GM12878 (cell line): Measurements from ENCODE around the gene CTDP1. TPM values are rescaled to one million over a fixed set of nuclear protein-coding genes. Genes with fewer than 3 reads are reported as not detected.

Source experiments
- ATAC-seq: fragments of 200-7000 bp; cut with Tn5 transposase; 3 replicates; pipeline ENCODE4 v1.9.1; 2020; ENCODE audit warnings: mild to moderate bottlenecking, moderate library complexity
- BruUV-seq: library from RNA; stranded (reverse); fragments of 400-500 nt; replicated peaks from 2 replicates; lab custom pipeline; 2021; lab: Mats Ljungman, UMichigan
- CTCF ChIA-PET: fragments of 300-600 bp; sonication (Branson Sonifier 250); formaldehyde crosslinking; extraction: SDS; loops from one replicate; lab custom pipeline; 2021; ENCODE audit warnings: inconsistent platforms; lab: Yijun Ruan, JAX
- POLR2A ChIA-PET: fragments of 350-600 bp; formaldehyde crosslinking; extraction: SDS; loops from one replicate; lab custom pipeline; 2021; ENCODE audit warnings: inconsistent platforms; lab: Charles Lee
- RAD21 ChIA-PET: fragments of 300-600 bp; sonication (Branson Sonifier 250); formaldehyde crosslinking; loops from one replicate; lab custom pipeline; 2023; ENCODE audit warnings: antibody characterized with exemption; ENCODE audit not compliant: unreplicated experiment; lab: Charles Lee
- SMC1A ChIA-PET: fragments of 300-600 bp; sonication (Branson Sonifier 250); formaldehyde crosslinking; loops from one replicate; lab custom pipeline; 2023; ENCODE audit not compliant: unreplicated experiment, uncharacterized antibody; lab: Charles Lee
- DNase-seq: peaks from one replicate; pipeline ENCODE4 v3.0.0-alpha.2; 2011; ENCODE audit warnings: low read depth, low spot score
- FAIRE-seq: peaks from 3 replicates; lab custom pipeline; 2011; peaks lifted over from hg19 to GRCh38; lab: Jason Lieb, UNC
- H2AFZ ChIP-seq: 2 replicates; pipeline ENCODE4 v1.6.0; 2011; ENCODE audit warnings: low read depth, low read length, control low read depth; ENCODE audit not compliant: control insufficient read depth
- H3K27ac ChIP-seq: 2 replicates; pipeline ENCODE4 v1.5.1; 2011; ENCODE audit warnings: control low read depth; ENCODE audit not compliant: control insufficient read depth, insufficient read depth
- H3K27me3 ChIP-seq, 2 experiments: replicated peaks in 1 of 2; 2 replicates each; pipeline versions ENCODE4 v1.6.0 to v1.6.1; 2011; ENCODE audit warnings: low read length in 1 of 2; ENCODE audit not compliant: control insufficient read depth in 2 of 2, insufficient read depth in 2 of 2
- H3K36me3 ChIP-seq, 2 experiments: 2 replicates each; pipeline ENCODE4 v1.5.1; 2011; ENCODE audit warnings: low read length in 1 of 2; ENCODE audit not compliant: control insufficient read depth in 2 of 2, insufficient read depth in 2 of 2
- H3K4me1 ChIP-seq: 2 replicates; pipeline ENCODE4 v1.6.1; 2011; ENCODE audit warnings: mild to moderate bottlenecking, low read length, moderate library complexity, mixed read lengths; ENCODE audit not compliant: control insufficient read depth, insufficient read depth
- H3K4me2 ChIP-seq: 2 replicates; pipeline ENCODE4 v1.6.0; 2011; ENCODE audit warnings: control low read depth; ENCODE audit not compliant: control insufficient read depth, insufficient read depth
- H3K4me3 ChIP-seq: fragments of 200-600 bp; sonication (generic); 2 replicates; pipeline ENCODE4 v1.5.1; 2016
- H3K79me2 ChIP-seq: 2 replicates; pipeline ENCODE4 v1.6.0; 2011; ENCODE audit warnings: low read length; ENCODE audit not compliant: control insufficient read depth, insufficient read depth
- H3K9ac ChIP-seq: 2 replicates; pipeline ENCODE4 v1.8.0; 2011; ENCODE audit warnings: low read length, control low read depth, mixed read lengths; ENCODE audit not compliant: control insufficient read depth, insufficient read depth
- H3K9me3 ChIP-seq: replicated peaks from 3 replicates; pipeline ENCODE4 v1.5.1; 2011; ENCODE audit warnings: mild to moderate bottlenecking, low read length; ENCODE audit not compliant: control insufficient read depth, insufficient read depth
- H4K20me1 ChIP-seq: 2 replicates; pipeline ENCODE4 v1.6.0; 2011; ENCODE audit not compliant: control insufficient read depth, insufficient read depth
- ATF7 ChIP-seq: fragments of 450-650 bp; IDR thresholded peaks from 2 replicates; pipeline ENCODE4 v1.6.1; 2016; ENCODE audit warnings: low read depth, mild to moderate bottlenecking
- CTCF ChIP-seq, 3 experiments: IDR thresholded peaks in 2 of 3; conservative IDR thresholded peaks in 1 of 3; 2 replicates each; pipeline ENCODE4 v1.5.1; 2011; ENCODE audit warnings: low read depth in 3 of 3, low read length in 3 of 3, mild to moderate bottlenecking in 3 of 3, control low read depth in 2 of 3, moderate library complexity in 2 of 3, inconsistent platforms in 1 of 3, mixed read lengths in 1 of 3; ENCODE audit not compliant: control insufficient read depth in 2 of 3, insufficient read depth in 1 of 3; ENCODE audit errors: extremely low read depth in 1 of 3
- GATAD2B ChIP-seq: fragments of 450-650 bp; conservative IDR thresholded peaks from 2 replicates; pipeline ENCODE4 v1.6.1; 2017; ENCODE audit warnings: low read depth, mild to moderate bottlenecking, moderate library complexity
- HCFC1 ChIP-seq: fragments of 150-350 bp; IDR thresholded peaks from 2 replicates; pipeline ENCODE4 v1.6.1; 2014; ENCODE audit warnings: low read length
- HDGF ChIP-seq: fragments of 450-650 bp; IDR thresholded peaks from 2 replicates; pipeline ENCODE4 v1.6.1; 2016; ENCODE audit warnings: antibody characterized with exemption
- HSF1 ChIP-seq: fragments of 150-350 bp; IDR thresholded peaks from 2 replicates; pipeline ENCODE4 v1.6.1; 2014; ENCODE audit warnings: mild to moderate bottlenecking, low read depth, low read length
- MEF2B ChIP-seq: fragments of 450-650 bp; IDR thresholded peaks from 2 replicates; pipeline ENCODE4 v1.6.1; 2018; ENCODE audit warnings: mild to moderate bottlenecking, moderate library complexity; ENCODE audit not compliant: partially characterized antibody, poor library complexity, severe bottlenecking
- MTA3 ChIP-seq: IDR thresholded peaks from 2 replicates; pipeline ENCODE4 v1.6.1; 2012; ENCODE audit warnings: low read length, inconsistent platforms, borderline replicate concordance
- MYC ChIP-seq: IDR thresholded peaks from 2 replicates; pipeline ENCODE4 v1.6.1; 2011; ENCODE audit warnings: mild to moderate bottlenecking, low read length, moderate library complexity, inconsistent platforms; ENCODE audit not compliant: insufficient read depth, insufficient replicate concordance, insufficient read length, severe bottlenecking
- NFXL1 ChIP-seq: fragments of 450-650 bp; IDR thresholded peaks from 2 replicates; pipeline ENCODE4 v1.6.1; 2017; ENCODE audit warnings: antibody characterized with exemption, mild to moderate bottlenecking, borderline replicate concordance
- RUNX3 ChIP-seq: IDR thresholded peaks from 2 replicates; pipeline ENCODE4 v1.6.1; 2012; ENCODE audit warnings: low read length, inconsistent platforms
- SREBF2 ChIP-seq: IDR thresholded peaks from 2 replicates; pipeline ENCODE4 v1.6.1; 2012; ENCODE audit warnings: mild to moderate bottlenecking, low read length
- STAT1 ChIP-seq: fragments of 450-650 bp; conservative IDR thresholded peaks from 2 replicates; pipeline ENCODE4 v1.6.1; 2014; ENCODE audit warnings: antibody characterized with exemption, mild to moderate bottlenecking
- TCF3 ChIP-seq: IDR thresholded peaks from 2 replicates; pipeline ENCODE4 v1.6.1; 2012; ENCODE audit warnings: low read depth, mild to moderate bottlenecking, low read length, borderline replicate concordance; ENCODE audit not compliant: insufficient read depth
- WGBS: methylation state at CpG from one replicate; pipeline ENCODE4 v1.1.6; 2016; ENCODE audit warnings: low lambda C conversion rate; ENCODE audit not compliant: insufficient replicate concordance, insufficient coverage; ENCODE audit errors: missing lambda C conversion rate; 5-methylcytosine and 5-hydroxymethylcytosine counted together
- in situ Hi-C: fragments of 300-500 bp; cut with MboI; formaldehyde crosslinking; loops from 9 replicates; pipeline ENCODE4 v1.14.3; 2018; ENCODE audit warnings: mixed read lengths
- intact Hi-C: fragments of 100-400 bp; cut with micrococcal nuclease; formaldehyde crosslinking; loops from one replicate; pipeline ENCODE4 v1.14.2; 2022; ENCODE audit not compliant: unreplicated experiment
- polyA plus RNA-seq, 11 experiments: library from polyadenylated mRNA; depleted of rRNA in 4 of 11; unstranded in 6 of 11; stranded (reverse) in 5 of 11; fragments of >200 nt; fragmentation: Nextera tagmentation in 4 of 11; fragmentation: Illumina TruSeq in 1 of 11; extraction: Ambion mirVana in 4 of 11; extraction: Trizol in 1 of 11; gene quantifications; 1 replicate in 1 of 11; 2 replicates in 10 of 11; pipeline versions ENCODE4 v1.2.1 to v1.2.3, GENCODE V29; 2011 to 2016; ENCODE audit warnings: inconsistent platforms in 2 of 11, missing spikeins in 2 of 11, low read depth in 1 of 11
- total RNA-seq, 4 experiments: library from RNA; depleted of rRNA in 3 of 4; stranded (reverse); fragments of >200 nt in 3 of 4; fragmentation: Illumina TruSeq in 1 of 4; extraction: Trizol in 1 of 4; gene quantifications; 2 replicates each; pipeline versions ENCODE4 v1.2.1 to v1.2.3, GENCODE V29; 2013 to 2021
- TF ChIP-seq, protein P1 (sequence below): IDR thresholded peaks from 2 replicates; pipeline ENCODE4 v1.6.1; 2012; ENCODE audit warnings: mild to moderate bottlenecking, low read depth, low read length

CTDP1 gene
- total and polyA plus RNA-seq, 10 of the 15 experiments (the other 5 are each of a cell fraction or from before 2014, with no cell fraction given): 0.32 to 31.3 (median 8.8) TPM

DNA sequence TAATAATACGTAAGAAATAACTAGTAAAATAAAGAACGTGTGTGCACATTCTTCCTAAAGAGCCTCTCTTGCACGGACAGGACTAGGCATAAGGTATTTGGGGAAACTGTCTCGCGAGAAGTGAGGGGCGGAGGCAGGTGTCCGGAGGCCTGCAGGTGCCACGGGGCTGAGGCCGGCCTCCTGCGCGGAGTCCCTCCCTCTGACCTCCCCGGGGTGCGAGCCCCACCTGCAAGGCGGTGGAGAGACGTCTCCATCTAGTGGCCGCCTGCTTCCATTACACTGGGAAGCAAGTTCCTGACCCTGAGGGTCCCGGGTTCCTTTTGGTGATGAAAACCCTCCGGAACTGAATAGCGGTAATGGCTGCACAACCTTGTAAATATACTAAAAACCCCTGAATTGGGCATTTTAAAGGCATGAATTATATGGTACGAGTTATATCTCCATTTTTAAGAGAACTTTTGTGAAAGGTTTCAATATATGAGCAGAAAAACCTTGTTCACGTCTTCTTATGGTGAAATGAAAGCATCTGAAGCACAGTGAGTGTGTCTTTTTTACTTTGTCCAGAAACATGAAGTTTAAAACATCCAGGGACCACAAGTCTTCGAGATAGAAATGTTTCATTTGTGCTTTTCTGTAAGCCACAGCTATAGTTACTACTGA is 35.5 kb upstream of the CTDP1 start (continued):
- no peak for TF ChIP-seq MYC

DNA sequence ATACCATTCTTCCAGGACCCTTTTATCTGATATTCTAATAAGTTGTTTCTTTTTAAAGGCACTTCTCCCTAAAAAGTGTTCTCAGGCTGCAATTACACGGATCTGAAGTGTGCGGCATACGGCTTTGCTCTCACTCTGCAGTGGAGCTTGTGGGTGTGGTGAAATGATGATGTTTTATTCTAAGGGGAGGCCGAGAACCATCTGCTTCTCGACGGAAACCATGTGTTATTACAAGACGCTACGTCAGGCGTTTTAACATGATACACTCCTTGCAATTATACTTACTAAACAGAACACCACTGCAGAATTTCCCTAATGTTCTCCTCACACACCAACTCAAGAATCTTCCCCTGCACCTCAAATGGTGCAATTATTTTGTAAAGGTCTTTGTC is 34.9 kb upstream of the CTDP1 start:
- FAIRE-seq (no peak), DNase-seq (no peak), ATAC-seq (no peak)
- H4K20me1 ChIP-seq: no peaks in the 10 kb centered on the region
- BruUV-seq: no TSS peak
- 60% methylated on average over 9 of the region's 9 CpGs for WGBS
- no peak overlapping the region for H2AFZ ChIP-seq
- H3K4me2 ChIP-seq: no peak overlapping the region
- CTCF ChIA-PET: interaction anchor here (0.5 to 2.3 kb wide), 11 partner anchors 8 to 269 kb away, joined by 3 to 9 read pairs (median 4); no protein-coding TSS in a partner anchor
- H3K27me3 ChIP-seq: no peaks in the 10 kb centered on the region
- intact Hi-C loops (loop anchor here (1.0 kb wide), 2 partner anchors 116 to 265 kb away; no protein-coding TSS in a partner anchor), in situ Hi-C loops (loop anchor here (5.0 kb wide), 1 partner anchor 267 kb away; no protein-coding TSS in a partner anchor)
- H3K79me2 ChIP-seq: no peaks in the 10 kb centered on the region
- H3K9ac ChIP-seq: no peak overlapping the region
- SMC1A ChIA-PET: interaction anchor here (1.0 to 2.1 kb wide), 5 partner anchors 20 to 270 kb away, joined by 3 to 11 read pairs (median 4); no protein-coding TSS in a partner anchor
- no peak overlapping the region for H3K27ac ChIP-seq
- H3K4me3 ChIP-seq: no peak overlapping the region
- H3K9me3 ChIP-seq: no peaks in the 10 kb centered on the region
- RAD21 ChIA-PET: interaction anchor here (1.0 to 3.2 kb wide), 2 partner anchors 265 to 270 kb away, joined by 5 to 28 read pairs; no protein-coding TSS in a partner anchor
- H3K4me1 ChIP-seq: peaks cover 3% of the 10 kb centered on the region
- no peaks in the 10 kb centered on the region for H3K36me3 ChIP-seq
- POLR2A ChIA-PET: no interaction called here
- TF ChIP-seq STAT1 (no peak), RUNX3 (no peak), HSF1 (no peak), TCF3 (no peak), GATAD2B (no peak), NFXL1 (no peak), MEF2B (no peak), CTCF (IDR thresholded peaks at IDR 0.05 in 2 of 3, conservative IDR thresholded peaks at IDR 0.05 in 1 of 3; ENCODE audit: control insufficient read depth in 2 of 3, extremely low read depth in 1 of 3, insufficient read depth in 1 of 3, low read depth in 3 of 3, low read length in 3 of 3) (no peak), HDGF (no peak), MTA3 (no peak), HCFC1 (no peak), SREBF2 (no peak), ATF7 (no peak)
- TF ChIP-seq, protein P1, sequence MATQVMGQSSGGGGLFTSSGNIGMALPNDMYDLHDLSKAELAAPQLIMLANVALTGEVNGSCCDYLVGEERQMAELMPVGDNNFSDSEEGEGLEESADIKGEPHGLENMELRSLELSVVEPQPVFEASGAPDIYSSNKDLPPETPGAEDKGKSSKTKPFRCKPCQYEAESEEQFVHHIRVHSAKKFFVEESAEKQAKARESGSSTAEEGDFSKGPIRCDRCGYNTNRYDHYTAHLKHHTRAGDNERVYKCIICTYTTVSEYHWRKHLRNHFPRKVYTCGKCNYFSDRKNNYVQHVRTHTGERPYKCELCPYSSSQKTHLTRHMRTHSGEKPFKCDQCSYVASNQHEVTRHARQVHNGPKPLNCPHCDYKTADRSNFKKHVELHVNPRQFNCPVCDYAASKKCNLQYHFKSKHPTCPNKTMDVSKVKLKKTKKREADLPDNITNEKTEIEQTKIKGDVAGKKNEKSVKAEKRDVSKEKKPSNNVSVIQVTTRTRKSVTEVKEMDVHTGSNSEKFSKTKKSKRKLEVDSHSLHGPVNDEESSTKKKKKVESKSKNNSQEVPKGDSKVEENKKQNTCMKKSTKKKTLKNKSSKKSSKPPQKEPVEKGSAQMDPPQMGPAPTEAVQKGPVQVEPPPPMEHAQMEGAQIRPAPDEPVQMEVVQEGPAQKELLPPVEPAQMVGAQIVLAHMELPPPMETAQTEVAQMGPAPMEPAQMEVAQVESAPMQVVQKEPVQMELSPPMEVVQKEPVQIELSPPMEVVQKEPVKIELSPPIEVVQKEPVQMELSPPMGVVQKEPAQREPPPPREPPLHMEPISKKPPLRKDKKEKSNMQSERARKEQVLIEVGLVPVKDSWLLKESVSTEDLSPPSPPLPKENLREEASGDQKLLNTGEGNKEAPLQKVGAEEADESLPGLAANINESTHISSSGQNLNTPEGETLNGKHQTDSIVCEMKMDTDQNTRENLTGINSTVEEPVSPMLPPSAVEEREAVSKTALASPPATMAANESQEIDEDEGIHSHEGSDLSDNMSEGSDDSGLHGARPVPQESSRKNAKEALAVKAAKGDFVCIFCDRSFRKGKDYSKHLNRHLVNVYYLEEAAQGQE: no peak
